Neural cell (in vitro differentiated cells): ENCODE results near the gene ADARB2.

Experiments used
- EP300 ChIP-seq: fragments of 450-650 bp; conservative IDR thresholded peaks from 2 replicates; pipeline ENCODE4 v1.6.1; 2014; ENCODE audit warnings: antibody characterized with exemption, mild to moderate bottlenecking, moderate library complexity; ENCODE audit not compliant: poor library complexity, severe bottlenecking
- EZH2 ChIP-seq: fragments of 200-600, 300-800 bp; shearing (Covaris generic), sonication (generic); IDR thresholded peaks from 2 replicates; pipeline ENCODE4 v1.6.1; 2014; ENCODE audit warnings: antibody characterized with exemption, low read length, borderline replicate concordance, mild to moderate bottlenecking; ENCODE audit not compliant: insufficient read depth, poor library complexity, severe bottlenecking
- POLR2AphosphoS5 ChIP-seq: IDR thresholded peaks from 2 replicates; pipeline ENCODE4 v1.6.1; 2012
- SMC3 ChIP-seq: fragments of 450-650 bp; conservative IDR thresholded peaks from 2 replicates; pipeline ENCODE4 v1.6.1; 2014; ENCODE audit warnings: antibody characterized with exemption, mild to moderate bottlenecking, moderate library complexity; ENCODE audit not compliant: poor library complexity
- TF ChIP-seq, protein P1 (sequence below): fragments of 450-650 bp; IDR thresholded peaks from 2 replicates; pipeline ENCODE4 v1.5.1; 2014; ENCODE audit warnings: antibody characterized with exemption, mild to moderate bottlenecking, moderate library complexity; ENCODE audit not compliant: poor library complexity, severe bottlenecking

DNA sequence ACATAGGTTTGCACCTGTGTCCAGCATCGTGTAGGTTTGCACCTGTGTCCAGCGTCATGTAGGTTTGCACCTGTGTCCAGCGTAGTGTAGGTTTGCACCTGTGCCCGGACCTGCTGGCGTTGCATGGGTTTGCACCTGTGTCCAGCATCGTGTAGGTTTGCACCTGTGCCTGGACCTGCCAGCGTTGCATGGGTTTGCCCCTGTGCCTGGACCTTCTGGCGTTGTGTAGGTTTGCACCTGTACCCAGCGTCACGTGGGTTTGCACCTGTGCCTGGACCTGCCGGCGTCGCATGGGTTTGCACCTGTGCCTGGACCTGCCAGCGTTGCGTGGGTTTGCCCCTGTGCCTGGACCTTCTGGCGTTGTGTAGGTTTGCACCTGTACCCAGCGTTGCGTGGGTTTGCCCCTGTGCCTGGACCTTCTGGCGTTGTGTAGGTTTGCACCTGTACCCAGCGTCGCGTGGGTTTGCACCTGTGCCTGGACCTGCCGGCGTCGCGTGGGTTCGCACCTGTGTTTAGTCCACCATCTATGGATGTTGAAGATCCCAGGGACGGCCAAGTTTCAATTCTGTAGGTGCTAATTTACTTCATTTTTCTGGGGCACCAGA, 523.2 kb downstream of the ADARB2 start:
- TF ChIP-seq SMC3 = no peak
- TF ChIP-seq EZH2 = no peak
- no peak for TF ChIP-seq POLR2AphosphoS5
- TF ChIP-seq, protein P1, sequence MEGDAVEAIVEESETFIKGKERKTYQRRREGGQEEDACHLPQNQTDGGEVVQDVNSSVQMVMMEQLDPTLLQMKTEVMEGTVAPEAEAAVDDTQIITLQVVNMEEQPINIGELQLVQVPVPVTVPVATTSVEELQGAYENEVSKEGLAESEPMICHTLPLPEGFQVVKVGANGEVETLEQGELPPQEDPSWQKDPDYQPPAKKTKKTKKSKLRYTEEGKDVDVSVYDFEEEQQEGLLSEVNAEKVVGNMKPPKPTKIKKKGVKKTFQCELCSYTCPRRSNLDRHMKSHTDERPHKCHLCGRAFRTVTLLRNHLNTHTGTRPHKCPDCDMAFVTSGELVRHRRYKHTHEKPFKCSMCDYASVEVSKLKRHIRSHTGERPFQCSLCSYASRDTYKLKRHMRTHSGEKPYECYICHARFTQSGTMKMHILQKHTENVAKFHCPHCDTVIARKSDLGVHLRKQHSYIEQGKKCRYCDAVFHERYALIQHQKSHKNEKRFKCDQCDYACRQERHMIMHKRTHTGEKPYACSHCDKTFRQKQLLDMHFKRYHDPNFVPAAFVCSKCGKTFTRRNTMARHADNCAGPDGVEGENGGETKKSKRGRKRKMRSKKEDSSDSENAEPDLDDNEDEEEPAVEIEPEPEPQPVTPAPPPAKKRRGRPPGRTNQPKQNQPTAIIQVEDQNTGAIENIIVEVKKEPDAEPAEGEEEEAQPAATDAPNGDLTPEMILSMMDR = no peak
- TF ChIP-seq EP300 = no peak
